ENCODE results near the gene LDLRAD4. TPM values are rescaled to one million over a fixed set of nuclear protein-coding genes. Genes with fewer than 3 reads are reported as not detected.

LDLRAD4 gene
- total RNA-seq, 4 donors from 2014 or later: 14.0 to 36.9 (median 29.3) TPM

- Histone ChIP-seq H3K9me3 (peaks cover 0 to 6% (median 0%) of the 10 kb centered on the region in 4 donors), H3K4me1 (peaks cover 0 to 22% (median 0%) of the 10 kb centered on the region in 4 donors), H3K27me3 (no peaks in the 10 kb centered on the region), H3K36me3 (no peaks in the 10 kb centered on the region), H3K27ac (no peak overlapping the region), H3K4me3 (no peak overlapping the region)
- TF ChIP-seq POLR2A (IDR thresholded peaks at IDR 0.05) (no peak), EP300 (IDR thresholded peaks at IDR 0.05) (no peak)
- TF ChIP-seq, protein P1, sequence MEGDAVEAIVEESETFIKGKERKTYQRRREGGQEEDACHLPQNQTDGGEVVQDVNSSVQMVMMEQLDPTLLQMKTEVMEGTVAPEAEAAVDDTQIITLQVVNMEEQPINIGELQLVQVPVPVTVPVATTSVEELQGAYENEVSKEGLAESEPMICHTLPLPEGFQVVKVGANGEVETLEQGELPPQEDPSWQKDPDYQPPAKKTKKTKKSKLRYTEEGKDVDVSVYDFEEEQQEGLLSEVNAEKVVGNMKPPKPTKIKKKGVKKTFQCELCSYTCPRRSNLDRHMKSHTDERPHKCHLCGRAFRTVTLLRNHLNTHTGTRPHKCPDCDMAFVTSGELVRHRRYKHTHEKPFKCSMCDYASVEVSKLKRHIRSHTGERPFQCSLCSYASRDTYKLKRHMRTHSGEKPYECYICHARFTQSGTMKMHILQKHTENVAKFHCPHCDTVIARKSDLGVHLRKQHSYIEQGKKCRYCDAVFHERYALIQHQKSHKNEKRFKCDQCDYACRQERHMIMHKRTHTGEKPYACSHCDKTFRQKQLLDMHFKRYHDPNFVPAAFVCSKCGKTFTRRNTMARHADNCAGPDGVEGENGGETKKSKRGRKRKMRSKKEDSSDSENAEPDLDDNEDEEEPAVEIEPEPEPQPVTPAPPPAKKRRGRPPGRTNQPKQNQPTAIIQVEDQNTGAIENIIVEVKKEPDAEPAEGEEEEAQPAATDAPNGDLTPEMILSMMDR (IDR thresholded peaks at IDR 0.05): no peak
- WGBS, 2 donors: 83% methylated on average over 9 of the region's 9 CpGs
- DNase-seq (ENCODE audit: low spot score in 2 of 2): no peak
Observed at GRCh38 chr18:13323186-13323585, 104.6 kb downstream of the LDLRAD4 start.

DNA sequence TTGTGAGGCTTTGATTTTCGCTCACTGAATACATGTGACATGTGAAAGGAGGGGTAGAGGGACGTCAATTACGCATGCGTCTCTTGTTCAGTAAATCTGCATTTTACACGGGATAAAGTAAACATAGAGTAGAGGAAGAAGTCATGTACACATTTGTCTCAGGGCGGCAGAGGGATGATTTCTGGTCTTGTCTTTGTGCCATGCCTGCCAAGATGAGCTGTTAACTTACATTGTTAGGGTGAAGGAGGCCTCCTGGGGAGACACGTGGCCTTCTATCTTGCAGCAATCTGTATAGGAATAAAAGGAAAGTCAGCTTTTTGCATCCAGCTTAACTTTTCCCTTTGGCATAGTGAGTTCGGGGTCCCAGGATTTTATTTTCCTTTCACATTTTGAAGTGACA, 106.3 kb downstream of the LDLRAD4 start:
- Histone ChIP-seq H3K9me3 (peaks cover 0 to 11% (median 0%) of the 10 kb centered on the region in 4 donors), H3K27ac (no peak overlapping the region), H3K36me3 (no peaks in the 10 kb centered on the region), H3K4me3 (no peak overlapping the region), H3K4me1 (peaks cover 0 to 7% (median 0%) of the 10 kb centered on the region in 4 donors), H3K27me3 (no peaks in the 10 kb centered on the region)
- TF ChIP-seq EP300 (IDR thresholded peaks at IDR 0.05): no peak
- TF ChIP-seq, protein P1 (IDR thresholded peaks at IDR 0.05): no peak
- no peak for TF ChIP-seq POLR2A (IDR thresholded peaks at IDR 0.05)
- WGBS, 2 donors: 79 to 82% methylated on average over 8 of the region's 8 CpGs
- DNase-seq (ENCODE audit: low spot score in 2 of 2): no peak

GRCh38 chr18:13328213-13328612, 109.7 kb downstream of the LDLRAD4 start:
- H3K36me3 ChIP-seq: no peaks in the 10 kb centered on the region
- H3K27me3 ChIP-seq: no peaks in the 10 kb centered on the region
- H3K9me3 ChIP-seq: peaks cover 0 to 11% (median 0%) of the 10 kb centered on the region in 4 donors
- WGBS, 2 donors: 88 to 95% methylated on average over 1 of the region's 1 CpG
- H3K4me1 ChIP-seq: no peaks in the 10 kb centered on the region
- no peak for TF ChIP-seq POLR2A (IDR thresholded peaks at IDR 0.05)
- TF ChIP-seq, protein P1 (IDR thresholded peaks at IDR 0.05): no peak
- TF ChIP-seq EP300 (IDR thresholded peaks at IDR 0.05): no peak
- H3K4me3 ChIP-seq: no peak overlapping the region
- H3K27ac ChIP-seq: no peak overlapping the region
- DNase-seq (ENCODE audit: low spot score in 2 of 2): no peak

DNA sequence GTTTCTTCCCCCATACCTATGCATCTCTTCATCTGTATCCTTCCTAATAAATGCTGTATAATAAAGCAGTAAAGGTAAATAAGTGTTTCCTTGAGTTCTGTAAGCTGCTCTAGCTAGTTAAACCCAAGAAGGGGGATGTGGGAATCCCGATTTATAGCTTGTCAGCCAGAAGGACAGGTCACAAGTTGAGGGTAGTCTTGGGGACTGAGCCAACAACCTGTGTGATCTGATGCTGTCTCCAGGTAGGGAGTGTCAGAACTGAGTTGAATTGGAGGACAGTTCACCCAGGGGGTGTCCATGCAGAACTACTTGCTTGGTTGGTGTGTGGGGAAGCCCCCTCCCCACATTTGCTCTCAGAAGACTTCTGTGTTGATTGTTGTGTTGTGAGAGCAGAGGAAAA, 112.4 kb downstream of the LDLRAD4 start:
- WGBS, 2 donors: 67 to 70% methylated on average over 1 of the region's 1 CpG
- TF ChIP-seq POLR2A (IDR thresholded peaks at IDR 0.05): no peak
- Histone ChIP-seq H3K36me3 (no peaks in the 10 kb centered on the region), H3K9me3 (peaks cover 0 to 13% (median 3%) of the 10 kb centered on the region in 4 donors), H3K27me3 (no peaks in the 10 kb centered on the region), H3K4me3 (no peak overlapping the region), H3K4me1 (no peaks in the 10 kb centered on the region), H3K27ac (no peak overlapping the region)
- no peak for DNase-seq (ENCODE audit: low spot score in 2 of 2)

DNA sequence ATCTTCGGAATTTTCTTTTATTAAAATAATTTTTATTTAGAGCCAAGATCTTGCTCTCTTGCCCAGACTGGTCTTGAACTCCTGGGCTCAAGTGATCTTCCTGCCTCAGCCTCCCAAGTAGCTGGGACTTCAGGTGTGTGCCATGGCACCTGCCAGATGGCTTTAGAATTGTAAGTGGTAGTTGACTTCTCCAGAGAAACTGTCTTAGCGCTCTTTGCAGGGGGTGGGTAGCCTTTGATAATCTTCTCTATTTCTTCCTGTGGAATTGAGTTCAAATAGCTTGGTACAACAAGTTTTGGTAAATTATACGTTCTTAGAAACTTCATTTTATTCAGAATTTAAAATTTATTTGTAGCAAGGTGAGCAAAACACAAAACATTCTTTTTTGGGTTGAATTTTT, 113.3 kb downstream of the LDLRAD4 start:
- no peaks in the 10 kb centered on the region for H3K36me3 ChIP-seq
- H3K9me3 ChIP-seq: peaks cover 0 to 13% (median 3%) of the 10 kb centered on the region in 4 donors
- DNase-seq (ENCODE audit: low spot score in 2 of 2): no peak
- no peaks in the 10 kb centered on the region for H3K4me1 ChIP-seq
- 82 to 90% methylated on average over 3 of the region's 3 CpGs for WGBS, 2 donors
- TF ChIP-seq POLR2A (IDR thresholded peaks at IDR 0.05) (no peak), EP300 (IDR thresholded peaks at IDR 0.05) (no peak)
- TF ChIP-seq, protein P1 (IDR thresholded peaks at IDR 0.05): no peak
- H3K27me3 ChIP-seq: no peaks in the 10 kb centered on the region
- H3K4me3 ChIP-seq: no peak overlapping the region
- no peak overlapping the region for H3K27ac ChIP-seq

GRCh38 chr18:13332874-13333273, 114.3 kb downstream of the LDLRAD4 start:
- TF ChIP-seq, protein P1 (IDR thresholded peaks at IDR 0.05): no peak
- TF ChIP-seq POLR2A (IDR thresholded peaks at IDR 0.05) (no peak), EP300 (IDR thresholded peaks at IDR 0.05) (no peak)
- no peak for DNase-seq (ENCODE audit: low spot score in 2 of 2)
- WGBS, 2 donors: 78 to 79% methylated on average over 5 of the region's 5 CpGs
- no peaks in the 10 kb centered on the region for H3K36me3 ChIP-seq
- H3K9me3 ChIP-seq: peaks cover 0 to 10% (median 3%) of the 10 kb centered on the region in 4 donors
- H3K4me3 ChIP-seq: no peak overlapping the region
- H3K27ac ChIP-seq: no peak overlapping the region
- H3K27me3 ChIP-seq: no peaks in the 10 kb centered on the region
- no peaks in the 10 kb centered on the region for H3K4me1 ChIP-seq

Data from tibial nerve (tissue), 4 donors.